Caco-2 (cell line): ENCODE measurements around the gene CCNA2. TPM values are rescaled to one million over a fixed set of nuclear protein-coding genes. Genes with fewer than 3 reads are reported as not detected.

ENCODE experiments used
- BruUV-seq: library from RNA; stranded (reverse); fragments of 400-500 nt; replicated peaks from 2 replicates; lab custom pipeline; 2021; lab: Mats Ljungman, UMichigan
- CTCF ChIA-PET: fragments of 300-600 bp; sonication (Branson Sonifier 250); formaldehyde crosslinking; loops from one replicate; lab custom pipeline; 2022; ENCODE audit warnings: antibody characterized with exemption; lab: Charles Lee
- POLR2A ChIA-PET: fragments of 300-600 bp; sonication (Branson Sonifier 250); formaldehyde crosslinking; loops from one replicate; lab custom pipeline; 2022; ENCODE audit warnings: antibody characterized with exemption; lab: Charles Lee
- DNase-seq, 2 experiments: peaks; one replicate each; pipeline versions ENCODE4 v3.0.0 to v3.0.0-alpha.2; 2020 to 2022
- H3K27me3 ChIP-seq: replicated peaks from 2 replicates; pipeline ENCODE4 v1.6.0; 2011; ENCODE audit warnings: low read length; ENCODE audit not compliant: control insufficient read depth, insufficient read depth
- H3K36me3 ChIP-seq: 2 replicates; pipeline ENCODE4 v1.5.1; 2011; ENCODE audit warnings: low read length; ENCODE audit not compliant: control insufficient read depth, insufficient read depth
- H3K4me1 ChIP-seq: fragments of 250-450 bp; sonication (Bioruptor Pico); 2 replicates; pipeline ENCODE4 v1.5.1; 2020; ENCODE audit warnings: mild to moderate bottlenecking
- H3K4me3 ChIP-seq: 2 replicates; pipeline ENCODE4 v1.5.1; 2011; ENCODE audit warnings: low read depth, mild to moderate bottlenecking, control low read depth, low read length
- H3K9me3 ChIP-seq: fragments of 250-450 bp; sonication (Bioruptor Pico); 2 replicates; pipeline ENCODE4 v1.5.1; 2020; ENCODE audit warnings: mild to moderate bottlenecking, moderate library complexity
- H3K27ac Mint-ChIP-seq: one replicate; pipeline ENCODE4 v1.8.0; 2022; ENCODE audit warnings: mixed read lengths; ENCODE audit not compliant: unreplicated experiment
- H3K27me3 Mint-ChIP-seq: one replicate; pipeline ENCODE4 v1.8.0; 2022; ENCODE audit warnings: mixed read lengths; ENCODE audit not compliant: insufficient read depth, unreplicated experiment
- H3K36me3 Mint-ChIP-seq: one replicate; pipeline ENCODE4 v1.8.0; 2022; ENCODE audit warnings: mild to moderate bottlenecking, mixed read lengths; ENCODE audit not compliant: insufficient read depth, unreplicated experiment
- H3K4me1 Mint-ChIP-seq: one replicate; pipeline ENCODE4 v1.8.0; 2022; ENCODE audit warnings: low read depth, mixed read lengths; ENCODE audit not compliant: unreplicated experiment
- H3K4me3 Mint-ChIP-seq: one replicate; pipeline ENCODE4 v1.8.0; 2022; ENCODE audit warnings: mild to moderate bottlenecking, moderate library complexity, mixed read lengths; ENCODE audit not compliant: unreplicated experiment
- H3K9me3 Mint-ChIP-seq: one replicate; pipeline ENCODE4 v1.8.0; 2022; ENCODE audit warnings: mixed read lengths; ENCODE audit not compliant: unreplicated experiment
- CTCF ChIP-seq, 2 experiments: fragments of 200-600 bp in 1 of 2; IDR thresholded peaks; 1 replicate in 1 of 2; 2 replicates in 1 of 2; pipeline versions ENCODE4 v1.5.1 to v1.8.0; 2011 to 2022; ENCODE audit warnings: antibody characterized with exemption in 1 of 2, control low read depth in 1 of 2, inconsistent platforms in 1 of 2, low read depth in 1 of 2, low read length in 1 of 2, mild to moderate bottlenecking in 1 of 2, moderate library complexity in 1 of 2; ENCODE audit not compliant: insufficient read depth in 1 of 2, severe bottlenecking in 1 of 2, unreplicated experiment in 1 of 2
- intact Hi-C: fragments of 100-400 bp; cut with micrococcal nuclease; formaldehyde crosslinking; loops from one replicate; pipeline ENCODE4 v1.10.0; 2022; ENCODE audit not compliant: unreplicated experiment
- total RNA-seq: library from RNA; stranded (reverse); gene quantifications from 2 replicates; pipeline ENCODE4 v1.2.3, GENCODE V29; 2022

Gene CCNA2
- total RNA-seq, 1 experiment from 2014 or later, result 97.9 TPM

GRCh38 chr4:121799208-121799823, 24.4 kb downstream of the CCNA2 start:
- H3K4me1 Mint-ChIP-seq, result peaks cover 12% of the 10 kb centered on the region
- no peaks in the 10 kb centered on the region for H3K27me3 ChIP-seq
- POLR2A ChIA-PET, result no interaction called here
- H3K36me3 Mint-ChIP-seq, result peaks cover 22% of the 10 kb centered on the region
- H3K36me3 ChIP-seq, result no peaks in the 10 kb centered on the region
- no peak overlapping the region for H3K27ac Mint-ChIP-seq
- H3K4me3 Mint-ChIP-seq, result no peak overlapping the region
- no TSS peak for BruUV-seq
- H3K9me3 ChIP-seq, result no peaks in the 10 kb centered on the region
- H3K4me1 ChIP-seq, result peaks cover 15% of the 10 kb centered on the region; the same call in 1 of the 2 replicates
- no peaks in the 10 kb centered on the region for H3K27me3 Mint-ChIP-seq
- CTCF ChIA-PET, result no interaction called here
- no peak for DNase-seq
- intact Hi-C loops, result loop anchor here (5.0 kb wide), 1 partner anchor 888 kb away; no protein-coding TSS in a partner anchor
- no peak for TF ChIP-seq CTCF (IDR thresholded peaks at IDR 0.05; ENCODE audit: insufficient read depth in 1 of 2, low read depth in 1 of 2, low read length in 1 of 2, severe bottlenecking in 1 of 2, unreplicated experiment in 1 of 2)
- no peak overlapping the region for H3K4me3 ChIP-seq
- no peaks in the 10 kb centered on the region for H3K9me3 Mint-ChIP-seq

GRCh38 chr4:121796283-121796682, 27.4 kb downstream of the CCNA2 start:
- CTCF ChIA-PET, result no interaction called here
- BruUV-seq, result no TSS peak
- no peaks in the 10 kb centered on the region for H3K27me3 ChIP-seq
- no peak for TF ChIP-seq CTCF (IDR thresholded peaks at IDR 0.05; ENCODE audit: insufficient read depth in 1 of 2, low read depth in 1 of 2, low read length in 1 of 2, severe bottlenecking in 1 of 2, unreplicated experiment in 1 of 2)
- intact Hi-C loops, result loop anchor here (5.0 kb wide), 1 partner anchor 891 kb away; no protein-coding TSS in a partner anchor
- no peaks in the 10 kb centered on the region for H3K36me3 ChIP-seq
- no peaks in the 10 kb centered on the region for H3K27me3 Mint-ChIP-seq
- no peak for DNase-seq
- no peak overlapping the region for H3K4me3 ChIP-seq
- H3K9me3 Mint-ChIP-seq, result no peaks in the 10 kb centered on the region
- H3K4me1 ChIP-seq, result peaks cover 16% of the 10 kb centered on the region; the same call in 1 of the 2 replicates
- no peaks in the 10 kb centered on the region for H3K9me3 ChIP-seq
- H3K36me3 Mint-ChIP-seq, result peaks cover 8% of the 10 kb centered on the region
- H3K4me1 Mint-ChIP-seq, result peaks cover 17% of the 10 kb centered on the region
- no peak overlapping the region for H3K4me3 Mint-ChIP-seq
- POLR2A ChIA-PET, result no interaction called here
- no peak overlapping the region for H3K27ac Mint-ChIP-seq

GRCh38 chr4:121794505-121795188, 29.0 kb downstream of the CCNA2 start:
- CTCF ChIA-PET, result no interaction called here
- intact Hi-C loops, result loop anchor here (5.0 kb wide), 1 partner anchor 893 kb away; no protein-coding TSS in a partner anchor
- Mint-ChIP-seq H3K27me3 (no peaks in the 10 kb centered on the region), H3K9me3 (no peaks in the 10 kb centered on the region), H3K4me1 (peaks cover 12% of the 10 kb centered on the region), H3K27ac (no peak overlapping the region), H3K4me3 (no peak overlapping the region), H3K36me3 (no peaks in the 10 kb centered on the region)
- Histone ChIP-seq H3K27me3 (no peaks in the 10 kb centered on the region), H3K9me3 (no peaks in the 10 kb centered on the region), H3K36me3 (no peaks in the 10 kb centered on the region), H3K4me3 (no peak overlapping the region), H3K4me1 (peaks cover 21% of the 10 kb centered on the region; the same call in 1 of the 2 replicates)
- TF ChIP-seq CTCF (IDR thresholded peaks at IDR 0.05; ENCODE audit: insufficient read depth in 1 of 2, low read depth in 1 of 2, low read length in 1 of 2, severe bottlenecking in 1 of 2, unreplicated experiment in 1 of 2), result no peak
- BruUV-seq, result no TSS peak
- POLR2A ChIA-PET, result no interaction called here
- peak in 1 of 2 experiments; percentile 9 for DNase-seq
